ENCODE results near the gene NOS1AP.

- TF ChIP-seq, protein P1, sequence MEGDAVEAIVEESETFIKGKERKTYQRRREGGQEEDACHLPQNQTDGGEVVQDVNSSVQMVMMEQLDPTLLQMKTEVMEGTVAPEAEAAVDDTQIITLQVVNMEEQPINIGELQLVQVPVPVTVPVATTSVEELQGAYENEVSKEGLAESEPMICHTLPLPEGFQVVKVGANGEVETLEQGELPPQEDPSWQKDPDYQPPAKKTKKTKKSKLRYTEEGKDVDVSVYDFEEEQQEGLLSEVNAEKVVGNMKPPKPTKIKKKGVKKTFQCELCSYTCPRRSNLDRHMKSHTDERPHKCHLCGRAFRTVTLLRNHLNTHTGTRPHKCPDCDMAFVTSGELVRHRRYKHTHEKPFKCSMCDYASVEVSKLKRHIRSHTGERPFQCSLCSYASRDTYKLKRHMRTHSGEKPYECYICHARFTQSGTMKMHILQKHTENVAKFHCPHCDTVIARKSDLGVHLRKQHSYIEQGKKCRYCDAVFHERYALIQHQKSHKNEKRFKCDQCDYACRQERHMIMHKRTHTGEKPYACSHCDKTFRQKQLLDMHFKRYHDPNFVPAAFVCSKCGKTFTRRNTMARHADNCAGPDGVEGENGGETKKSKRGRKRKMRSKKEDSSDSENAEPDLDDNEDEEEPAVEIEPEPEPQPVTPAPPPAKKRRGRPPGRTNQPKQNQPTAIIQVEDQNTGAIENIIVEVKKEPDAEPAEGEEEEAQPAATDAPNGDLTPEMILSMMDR (conservative IDR thresholded peaks at IDR 0.05; ENCODE audit: low read length): no peak
- no peak for TF ChIP-seq EZH2phosphoT487 (IDR thresholded peaks at IDR 0.05; ENCODE audit: borderline replicate concordance)
Measured at GRCh38 chr1:162025541-162025940, 44.0 kb upstream of the NOS1AP start.
